ENCODE measurements around the gene NCKAP5.

The NCKAP5 gene

GRCh38 chr2:133143645-133144044, 424.6 kb downstream of the NCKAP5 start:
- no peak for DNase-seq (ENCODE audit: low spot score)

GRCh38 chr2:133142087-133142486, 426.2 kb downstream of the NCKAP5 start:
- no peak for DNase-seq (ENCODE audit: low spot score)

GRCh38 chr2:133140620-133141019, 427.6 kb downstream of the NCKAP5 start:
- DNase-seq (ENCODE audit: low spot score): no peak

DNA sequence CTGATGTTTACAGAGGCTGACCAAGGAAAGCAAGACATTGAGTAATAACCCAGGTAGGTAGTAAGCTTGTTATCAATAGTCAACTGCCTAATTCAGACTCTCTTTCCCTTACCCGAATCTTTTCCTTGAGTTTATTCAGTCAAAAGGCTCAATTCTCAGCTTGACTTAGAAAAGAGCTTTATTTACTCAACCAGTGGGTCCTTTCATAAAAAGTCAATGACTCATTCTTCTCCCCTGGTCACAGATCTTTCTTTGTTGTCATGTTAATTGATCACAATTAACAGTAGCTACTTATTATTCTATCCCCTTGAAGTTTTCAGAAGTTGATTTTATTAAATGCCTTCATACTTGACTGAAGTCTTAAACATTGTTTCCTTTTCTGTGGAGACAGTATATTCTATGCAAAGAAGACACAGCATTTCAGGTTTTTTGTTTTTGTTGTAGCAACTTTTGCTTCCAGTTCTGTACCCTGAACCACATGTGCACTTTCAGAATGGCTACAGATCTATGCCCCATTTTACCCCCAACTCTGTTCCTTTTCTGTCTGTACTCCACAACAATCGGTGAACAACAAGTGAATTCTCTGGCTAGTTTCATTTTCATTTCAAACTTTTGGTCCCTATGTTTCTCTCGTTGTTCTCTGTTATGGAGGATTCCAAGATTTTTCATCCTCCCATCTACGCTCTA, 428.3 kb downstream of the NCKAP5 start:
- DNase-seq (ENCODE audit: low spot score): peak; percentile 88

GRCh38 chr2:133138693-133139092, 429.6 kb downstream of the NCKAP5 start:
- DNase-seq (ENCODE audit: low spot score): no peak

DNA sequence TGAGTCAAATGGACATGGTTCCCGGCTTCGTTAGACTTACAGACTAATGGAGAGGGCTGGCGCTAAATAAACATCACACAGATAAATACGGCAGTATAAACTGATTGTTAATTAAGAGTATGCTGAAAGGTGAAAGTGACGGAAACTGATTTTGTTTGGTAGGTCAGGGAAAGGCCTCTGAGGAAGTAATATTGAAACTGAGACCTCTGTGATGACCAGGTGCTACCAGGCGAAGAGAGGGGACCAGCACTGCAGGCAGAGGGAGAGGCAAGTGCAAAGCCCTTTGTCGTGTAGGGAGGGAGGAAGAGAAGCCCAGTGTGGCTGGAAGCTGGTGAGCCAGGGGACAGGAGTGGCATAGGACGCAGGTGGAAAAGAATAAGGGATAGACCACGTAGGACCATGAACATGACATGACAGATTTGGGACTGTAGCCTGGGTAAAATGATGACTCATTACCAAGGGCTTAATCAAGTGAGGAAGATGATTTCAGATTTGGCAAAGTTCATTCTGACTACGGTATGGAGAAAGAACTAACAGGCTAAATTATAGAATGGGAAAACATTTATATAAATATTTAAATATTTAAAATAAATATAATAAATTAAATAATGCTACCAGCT, 433.1 kb downstream of the NCKAP5 start:
- DNase-seq (ENCODE audit: low spot score): no peak

DNA sequence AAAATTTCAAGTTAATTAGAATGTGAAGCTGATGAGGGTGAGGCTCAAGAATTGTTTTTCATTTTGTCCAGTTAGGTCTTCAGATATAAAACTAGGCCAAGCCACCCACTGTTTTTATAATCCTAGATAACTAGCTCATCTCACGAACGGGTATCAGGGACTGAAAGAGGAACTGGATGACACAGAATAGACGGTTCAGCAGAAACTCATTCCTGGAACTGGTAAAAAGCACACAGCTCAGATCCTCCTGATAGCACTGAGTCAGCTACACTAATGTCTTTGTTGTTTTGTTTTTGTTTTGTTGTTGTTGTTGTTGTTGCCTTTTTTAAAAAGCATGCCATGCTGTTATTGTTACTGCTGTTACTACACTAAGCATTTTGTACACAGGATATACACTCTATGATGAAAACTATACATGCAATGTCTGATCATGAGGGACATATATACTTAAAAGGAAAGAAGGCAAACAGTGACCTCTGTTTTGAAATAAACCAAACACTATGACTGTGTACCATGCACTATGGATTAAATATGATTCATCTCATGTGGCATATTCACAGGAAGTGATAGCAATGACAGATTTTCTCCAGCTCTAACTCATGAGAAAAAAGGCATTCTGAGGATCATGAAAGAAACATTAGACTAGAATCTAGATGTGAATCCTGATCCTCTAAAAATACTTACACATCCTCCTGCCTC, 437.6 kb downstream of the NCKAP5 start:
- DNase-seq (ENCODE audit: low spot score): peak; percentile 28

- no peak for DNase-seq (ENCODE audit: low spot score)
Observed at GRCh38 chr2:133124446-133124845, 443.8 kb downstream of the NCKAP5 start.

GRCh38 chr2:133123904-133124303, 444.4 kb downstream of the NCKAP5 start:
- no peak for DNase-seq (ENCODE audit: low spot score)

DNA sequence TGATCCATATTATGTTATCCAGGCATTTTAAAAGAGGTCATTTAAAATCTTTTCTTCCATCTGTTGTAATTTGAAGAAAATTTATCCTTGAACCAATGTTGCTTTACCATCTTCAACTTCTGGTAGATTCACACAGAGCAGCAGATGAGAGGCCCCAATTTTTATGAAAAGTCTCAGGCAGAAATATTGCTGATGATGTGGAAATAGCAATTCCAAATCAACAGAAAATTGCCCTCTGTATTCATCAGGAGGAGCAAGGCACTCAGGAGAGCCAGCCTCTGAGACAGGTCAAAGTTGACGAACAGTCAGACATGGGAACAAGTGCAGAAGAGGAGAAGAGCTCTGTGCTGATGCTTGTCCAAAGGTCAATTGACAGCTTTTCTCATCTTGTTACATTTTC, 444.9 kb downstream of the NCKAP5 start:
- no peak for DNase-seq (ENCODE audit: low spot score)

- DNase-seq (ENCODE audit: low spot score): no peak
Observed at GRCh38 chr2:133122529-133122928, 445.7 kb downstream of the NCKAP5 start.

DNA sequence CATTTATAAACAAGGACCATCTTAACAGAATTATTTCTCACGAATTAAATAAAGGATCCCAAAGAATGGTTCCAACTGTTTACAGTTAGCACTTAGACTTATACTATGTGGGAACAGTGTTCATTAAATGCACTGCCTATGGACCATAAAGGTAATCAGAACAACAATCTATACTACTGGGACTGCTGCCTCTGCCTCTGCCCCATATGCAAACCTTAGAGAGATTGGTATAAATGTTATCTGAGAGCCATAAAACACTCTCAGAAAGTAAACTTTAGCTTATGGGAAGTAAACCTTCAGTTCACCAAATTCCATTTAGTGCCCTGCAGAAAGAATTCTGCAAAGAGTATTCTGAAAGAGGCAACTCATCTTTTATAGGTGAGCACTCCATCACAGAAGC, 448.0 kb downstream of the NCKAP5 start:
- no peak for DNase-seq (ENCODE audit: low spot score)

- no peak for DNase-seq (ENCODE audit: low spot score)
Observed at GRCh38 chr2:133110201-133110600, 458.1 kb downstream of the NCKAP5 start.

DNA sequence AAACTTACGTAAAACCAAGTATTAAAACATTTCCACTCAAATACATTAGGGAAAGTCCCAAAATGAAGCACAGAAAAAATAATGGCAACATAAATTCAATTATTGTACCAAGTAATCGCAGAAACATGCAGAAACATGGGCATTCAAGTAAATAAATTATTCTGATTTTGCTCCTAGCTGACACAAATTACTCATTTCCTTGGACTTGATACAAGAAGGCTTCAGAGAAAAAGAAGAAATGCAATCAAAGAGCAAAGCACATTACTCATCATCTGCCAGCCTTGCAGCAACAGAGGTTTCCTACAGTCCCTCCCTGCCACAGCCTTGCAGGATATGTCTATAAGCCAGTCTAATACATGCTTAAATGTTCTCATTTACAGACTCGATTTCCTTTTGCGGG, 458.5 kb downstream of the NCKAP5 start:
- no peak for DNase-seq (ENCODE audit: low spot score)

DNA sequence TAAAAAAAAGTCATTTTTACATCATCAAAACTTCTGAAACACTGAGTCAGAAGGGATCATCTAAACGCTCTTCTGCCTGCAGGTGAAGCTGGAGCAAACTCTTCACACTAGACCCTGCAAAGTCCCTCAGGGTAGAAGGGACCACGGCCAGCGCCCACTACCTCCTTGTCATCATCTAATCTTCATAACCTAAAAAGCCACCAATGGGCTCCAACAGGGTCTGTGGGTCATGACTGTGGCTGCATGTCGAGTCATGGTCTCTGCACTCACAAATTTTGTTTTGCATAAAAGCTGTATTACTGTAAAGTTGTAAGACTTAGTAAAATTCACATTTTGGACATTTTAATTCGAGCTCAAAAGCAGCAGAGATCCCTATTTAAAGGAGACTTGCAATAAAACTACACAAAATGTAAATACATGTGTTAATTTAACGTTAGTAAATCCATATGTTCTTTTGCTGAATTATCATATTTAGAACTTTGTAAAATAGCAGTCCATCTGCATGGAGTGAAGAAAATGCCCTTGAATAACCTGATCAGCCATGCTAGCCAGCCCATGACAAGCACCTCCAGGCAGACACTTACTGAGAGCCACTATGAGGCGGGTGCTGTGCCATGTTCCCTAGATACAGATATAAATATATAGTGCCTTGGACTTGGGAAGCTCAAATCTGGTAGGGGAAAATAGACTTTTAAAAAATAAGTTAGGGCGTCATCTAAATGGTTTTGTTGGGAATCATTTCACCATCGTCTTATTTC, 461.0 kb downstream of the NCKAP5 start:
- DNase-seq (ENCODE audit: low spot score): no peak

DNA sequence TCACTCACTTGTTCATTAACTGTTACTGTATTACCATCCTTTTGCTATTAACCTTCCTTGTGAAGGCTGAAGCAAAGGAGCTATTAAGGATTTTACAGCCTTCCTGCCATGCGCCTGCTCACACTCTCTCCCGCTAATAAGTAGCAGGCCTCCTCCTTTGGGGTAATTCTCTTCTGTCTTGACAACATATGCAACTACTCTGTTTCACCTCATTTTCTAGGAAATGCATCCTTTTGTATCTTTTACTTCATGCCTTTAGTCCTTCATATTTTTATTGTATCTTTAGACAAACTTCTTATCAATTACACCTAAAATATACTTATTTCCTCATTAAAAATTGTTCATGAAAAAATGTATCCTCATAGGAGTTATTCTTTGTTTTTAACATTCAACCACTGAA, 463.4 kb downstream of the NCKAP5 start:
- no peak for DNase-seq (ENCODE audit: low spot score)

DNA sequence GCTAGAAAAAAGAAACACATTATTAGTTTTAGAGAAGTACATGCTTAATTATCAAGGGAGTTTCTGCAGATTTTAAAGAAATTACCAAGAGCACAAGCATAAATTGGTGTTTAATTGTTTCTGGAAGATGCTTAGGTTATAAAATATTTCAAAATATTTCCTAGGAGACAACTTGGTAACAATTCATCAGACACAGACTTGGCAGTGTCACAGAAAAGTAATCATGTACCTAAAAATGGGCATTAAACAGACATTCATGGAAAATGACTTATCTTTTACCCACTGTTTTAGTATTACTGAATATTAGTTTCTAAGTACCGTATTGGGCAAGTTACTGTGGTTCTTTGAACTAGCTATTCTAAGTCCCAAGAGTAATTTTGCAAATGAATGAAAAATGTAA, 469.5 kb downstream of the NCKAP5 start:
- DNase-seq (ENCODE audit: low spot score): no peak

DNA sequence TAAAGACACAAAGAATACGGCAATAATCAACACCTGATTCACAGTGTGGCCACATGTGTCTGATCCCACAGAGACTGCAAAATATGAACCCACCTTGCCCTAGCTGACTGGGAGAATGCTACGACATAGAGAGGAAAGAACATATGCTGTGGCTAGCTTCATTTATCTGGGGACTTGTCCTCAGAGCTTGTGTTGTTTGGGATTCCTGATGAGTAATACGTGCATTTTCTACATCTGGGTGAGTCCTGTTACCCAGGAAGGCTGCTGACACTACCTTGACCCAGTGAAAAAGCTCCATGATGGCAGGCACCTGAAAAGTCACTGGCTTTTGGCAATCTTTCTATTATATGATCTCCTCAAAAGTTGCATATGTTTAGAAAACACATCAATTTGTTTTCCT, 470.6 kb downstream of the NCKAP5 start:
- no peak for DNase-seq (ENCODE audit: low spot score)

DNA sequence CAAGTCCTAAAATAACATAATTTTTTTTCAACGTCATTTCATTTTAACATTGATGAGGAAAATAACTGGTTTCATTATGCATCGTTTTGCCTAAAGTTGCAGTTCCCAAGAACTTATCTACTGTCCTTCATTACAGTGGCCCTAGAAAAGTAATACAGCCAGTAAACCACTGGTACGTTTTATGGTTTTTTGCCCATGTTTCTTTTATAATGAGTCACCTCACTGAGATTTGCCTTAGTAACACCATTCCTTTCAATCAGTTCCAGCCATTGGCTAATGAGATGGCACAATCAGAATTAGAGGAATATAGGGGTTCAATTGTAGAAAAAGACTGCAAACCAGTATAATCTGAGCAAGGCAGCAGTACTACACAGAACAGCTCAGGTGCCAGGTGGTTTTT, 475.7 kb downstream of the NCKAP5 start:
- no peak for DNase-seq (ENCODE audit: low spot score)

DNA sequence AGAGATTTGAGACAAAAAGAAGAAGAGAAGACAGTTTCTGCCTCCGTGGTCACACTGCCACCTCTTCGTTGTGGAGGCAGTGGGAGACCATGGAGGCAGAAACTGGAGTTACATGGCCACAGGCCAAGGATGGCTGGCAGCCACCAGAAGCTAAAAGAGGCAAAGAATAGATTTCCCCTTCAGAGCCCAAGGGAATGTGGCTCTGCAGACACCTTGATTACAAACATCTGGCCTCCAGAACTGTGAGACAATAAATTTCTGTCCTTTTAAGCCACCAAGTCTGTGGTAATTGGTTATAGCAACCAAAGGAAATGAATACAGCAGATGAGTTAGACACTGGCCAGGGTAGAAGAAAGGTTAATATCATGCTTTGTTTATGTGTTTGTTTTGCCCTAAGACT, 477.9 kb downstream of the NCKAP5 start:
- DNase-seq (ENCODE audit: low spot score): no peak

DNA sequence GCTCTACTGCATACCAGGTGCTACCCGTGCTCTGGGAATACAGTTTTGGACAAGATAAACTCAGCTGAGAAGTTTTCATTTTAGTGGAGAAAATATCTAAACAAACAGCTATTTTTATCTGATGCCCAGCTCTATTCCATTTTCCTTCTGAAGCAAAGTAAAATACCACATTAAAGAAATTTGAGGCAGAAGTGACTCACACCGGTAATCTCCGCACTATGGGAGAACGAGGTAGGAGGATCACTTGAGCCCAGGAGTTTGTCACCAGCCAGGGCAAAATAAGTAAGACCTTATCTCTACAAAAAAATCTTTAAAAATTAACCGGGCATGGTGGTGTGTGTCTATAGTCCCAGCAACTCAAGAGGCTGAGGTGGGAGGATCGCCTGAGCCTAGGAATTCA, 482.1 kb downstream of the NCKAP5 start:
- no peak for DNase-seq (ENCODE audit: low spot score)

GRCh38 chr2:133085646-133086045, 482.6 kb downstream of the NCKAP5 start:
- no peak for DNase-seq (ENCODE audit: low spot score)

DNA sequence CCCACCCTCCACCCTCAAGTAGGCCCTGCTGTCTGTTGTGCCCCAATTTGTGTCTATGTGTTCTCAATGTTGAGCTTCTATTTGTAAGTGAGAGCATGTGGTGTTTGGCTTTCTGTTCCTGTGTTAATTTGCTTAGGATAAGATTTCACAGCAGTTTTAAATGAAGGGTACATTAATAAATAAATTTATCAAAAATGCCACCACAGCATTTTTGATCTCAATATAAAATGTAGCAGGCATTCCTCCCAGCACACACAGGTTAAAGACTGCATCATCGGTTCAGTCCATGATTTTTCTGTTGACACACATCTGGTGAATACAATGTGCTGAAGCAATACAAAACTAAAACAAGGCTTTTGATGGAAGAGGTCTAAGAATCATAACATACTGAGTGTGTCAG, 486.2 kb downstream of the NCKAP5 start:
- DNase-seq (ENCODE audit: low spot score): no peak
